GM10266 (cell line): Measurements from ENCODE around the gene CCDC190.
"Not testable (repeated sequence)": the region's sequence is repeated elsewhere in the genome, so short reads cannot be mapped to it uniquely, and the experiment has no call there.

Source experiments
- DNase-seq: peaks from one replicate; pipeline ENCODE4 v3.0.0; 2012; ENCODE audit errors: extremely low spot score
- TF ChIP-seq, protein P1 (sequence below): IDR thresholded peaks from 2 replicates; pipeline ENCODE4 v1.5.1; 2012; ENCODE audit warnings: mild to moderate bottlenecking, low read depth; ENCODE audit not compliant: control insufficient read depth, insufficient read depth; ENCODE audit errors: missing control alignments

The CCDC190 gene

DNA sequence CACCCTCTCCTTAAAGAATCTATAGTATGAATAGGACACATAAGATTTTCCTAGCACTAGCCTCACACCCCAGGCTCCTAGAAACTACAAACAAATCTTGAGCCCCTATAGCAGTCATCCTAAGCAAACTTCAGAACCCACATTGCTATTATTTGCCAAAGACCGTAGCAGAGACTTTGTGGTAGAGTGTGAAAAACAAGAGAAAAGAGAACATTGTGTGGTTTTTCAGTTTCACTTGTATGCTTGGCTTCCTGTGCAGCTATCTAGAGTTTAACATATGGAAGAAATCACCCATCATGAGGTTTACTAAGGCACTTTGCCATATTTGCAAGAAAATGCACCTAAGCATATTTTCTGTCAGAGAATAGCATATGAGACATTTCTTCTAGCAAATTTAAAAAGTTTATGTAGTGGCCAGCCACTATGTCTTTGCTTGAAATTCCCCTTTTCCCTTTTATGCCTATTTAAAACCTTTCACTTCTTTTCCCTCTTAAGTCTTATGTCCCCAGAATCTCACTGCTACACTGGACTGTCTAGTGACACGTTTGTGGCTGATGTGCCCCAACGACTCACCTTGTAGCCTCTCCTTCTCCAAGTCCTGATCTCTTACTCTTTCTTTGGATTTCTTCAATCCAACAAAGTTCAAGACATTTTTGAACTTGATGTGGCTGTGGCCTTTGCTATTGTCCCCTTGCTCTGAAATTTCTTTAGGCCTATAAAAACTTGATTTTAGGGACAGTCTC is 25.6 kb downstream of the CCDC190 start:
- TF ChIP-seq, protein P1, sequence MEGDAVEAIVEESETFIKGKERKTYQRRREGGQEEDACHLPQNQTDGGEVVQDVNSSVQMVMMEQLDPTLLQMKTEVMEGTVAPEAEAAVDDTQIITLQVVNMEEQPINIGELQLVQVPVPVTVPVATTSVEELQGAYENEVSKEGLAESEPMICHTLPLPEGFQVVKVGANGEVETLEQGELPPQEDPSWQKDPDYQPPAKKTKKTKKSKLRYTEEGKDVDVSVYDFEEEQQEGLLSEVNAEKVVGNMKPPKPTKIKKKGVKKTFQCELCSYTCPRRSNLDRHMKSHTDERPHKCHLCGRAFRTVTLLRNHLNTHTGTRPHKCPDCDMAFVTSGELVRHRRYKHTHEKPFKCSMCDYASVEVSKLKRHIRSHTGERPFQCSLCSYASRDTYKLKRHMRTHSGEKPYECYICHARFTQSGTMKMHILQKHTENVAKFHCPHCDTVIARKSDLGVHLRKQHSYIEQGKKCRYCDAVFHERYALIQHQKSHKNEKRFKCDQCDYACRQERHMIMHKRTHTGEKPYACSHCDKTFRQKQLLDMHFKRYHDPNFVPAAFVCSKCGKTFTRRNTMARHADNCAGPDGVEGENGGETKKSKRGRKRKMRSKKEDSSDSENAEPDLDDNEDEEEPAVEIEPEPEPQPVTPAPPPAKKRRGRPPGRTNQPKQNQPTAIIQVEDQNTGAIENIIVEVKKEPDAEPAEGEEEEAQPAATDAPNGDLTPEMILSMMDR: no peak
- peak; percentile 50 for DNase-seq

DNA sequence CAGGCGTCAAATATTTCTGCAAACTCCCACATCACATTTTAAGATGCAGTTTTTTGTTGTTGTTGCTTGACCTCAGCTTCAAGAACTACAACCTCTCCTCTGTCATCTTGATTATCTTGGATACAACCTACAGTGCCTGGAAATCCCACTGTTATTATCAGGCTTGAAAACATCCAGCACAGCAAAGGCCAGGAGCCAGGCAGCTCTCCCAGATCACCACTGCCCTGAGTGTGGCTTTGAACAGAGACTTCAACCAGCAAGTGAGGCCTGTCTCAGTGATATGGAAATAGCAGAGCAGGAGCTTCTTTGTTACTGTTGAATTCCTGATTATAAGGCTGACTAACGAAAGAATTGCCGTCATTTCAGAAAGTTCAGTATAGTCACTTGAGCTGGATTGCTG is 28.5 kb downstream of the CCDC190 start:
- no peak for DNase-seq
- TF ChIP-seq, protein P1: no peak

DNA sequence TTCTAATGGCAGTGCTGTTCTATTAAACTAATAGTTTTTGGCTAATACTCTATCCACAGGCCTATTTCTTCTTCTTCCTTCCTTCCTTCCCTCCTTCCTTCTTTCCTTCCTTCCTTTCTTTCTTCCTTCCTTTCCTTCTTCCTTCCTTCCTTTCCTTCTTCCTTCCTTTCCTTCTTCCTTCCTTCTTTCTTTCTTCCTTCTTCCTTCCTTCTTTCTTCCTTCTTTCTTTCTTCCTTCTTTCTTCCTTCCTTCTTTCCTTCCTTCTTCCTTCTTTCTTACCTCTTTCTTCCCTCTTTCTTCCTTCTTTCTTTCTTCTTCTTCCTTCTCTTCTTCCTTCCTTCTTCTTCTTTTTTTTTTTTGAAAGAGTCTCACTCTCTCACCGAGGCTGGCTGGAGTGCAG is 31.7 kb downstream of the CCDC190 start:
- no peak for DNase-seq
- TF ChIP-seq, protein P1: no peak

DNA sequence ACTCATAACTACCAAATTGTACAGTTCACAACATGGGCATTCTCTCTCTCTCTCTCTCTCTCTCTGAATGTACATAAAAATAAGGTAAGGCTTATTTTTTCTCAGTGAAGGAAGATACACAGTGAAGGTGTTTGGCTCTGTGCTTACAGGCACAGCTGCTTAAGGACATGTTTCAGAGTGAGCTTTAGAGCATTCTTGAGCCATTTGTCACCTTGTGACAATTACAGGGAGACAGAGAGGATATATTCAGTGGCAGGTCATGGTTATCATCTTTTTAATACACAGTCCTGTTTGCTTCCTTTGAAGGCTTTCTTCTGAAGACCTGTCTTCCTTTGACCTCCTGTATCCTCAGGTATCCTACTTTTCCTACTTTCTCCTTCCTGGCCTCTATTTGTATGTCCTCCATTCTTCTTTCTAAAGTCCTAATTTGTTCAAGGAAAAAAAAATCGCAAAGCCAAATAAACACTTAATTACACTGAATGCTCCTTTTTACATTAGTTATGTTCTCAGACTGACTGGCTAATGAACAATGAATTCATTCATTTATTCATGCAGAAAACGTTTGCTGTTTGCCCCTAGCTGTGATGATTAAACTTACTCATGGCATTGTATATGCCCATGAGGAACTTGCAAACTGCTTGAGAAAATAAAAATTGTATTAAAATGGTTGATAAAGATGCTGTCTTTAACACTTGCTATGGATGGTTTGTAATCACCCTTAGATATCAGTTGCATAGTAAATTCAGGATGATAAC is 37.0 kb downstream of the CCDC190 start:
- no peak for DNase-seq

DNA sequence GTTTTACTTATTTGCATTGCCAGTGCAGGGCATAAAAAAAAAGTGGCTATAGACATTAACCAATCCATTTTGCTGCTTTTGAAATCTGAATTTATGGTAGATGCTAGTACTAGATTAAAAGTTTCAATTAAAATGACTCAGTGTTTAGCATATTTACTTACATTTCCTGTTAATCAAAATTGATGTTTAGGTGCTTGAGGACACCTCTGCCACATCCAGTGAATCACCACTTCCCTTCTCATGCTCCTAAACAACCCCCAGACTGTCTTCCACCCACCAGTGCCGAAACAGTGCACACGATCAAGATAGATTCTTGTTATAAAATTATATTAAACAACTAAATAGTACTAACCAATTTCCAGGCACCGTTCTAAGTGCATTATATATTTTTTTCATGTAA is 37.7 kb downstream of the CCDC190 start:
- DNase-seq: no peak
- TF ChIP-seq, protein P1: no peak

More for the DNA sequence above, 37.0 kb downstream of the CCDC190 start:
- TF ChIP-seq, protein P1: no peak

DNA sequence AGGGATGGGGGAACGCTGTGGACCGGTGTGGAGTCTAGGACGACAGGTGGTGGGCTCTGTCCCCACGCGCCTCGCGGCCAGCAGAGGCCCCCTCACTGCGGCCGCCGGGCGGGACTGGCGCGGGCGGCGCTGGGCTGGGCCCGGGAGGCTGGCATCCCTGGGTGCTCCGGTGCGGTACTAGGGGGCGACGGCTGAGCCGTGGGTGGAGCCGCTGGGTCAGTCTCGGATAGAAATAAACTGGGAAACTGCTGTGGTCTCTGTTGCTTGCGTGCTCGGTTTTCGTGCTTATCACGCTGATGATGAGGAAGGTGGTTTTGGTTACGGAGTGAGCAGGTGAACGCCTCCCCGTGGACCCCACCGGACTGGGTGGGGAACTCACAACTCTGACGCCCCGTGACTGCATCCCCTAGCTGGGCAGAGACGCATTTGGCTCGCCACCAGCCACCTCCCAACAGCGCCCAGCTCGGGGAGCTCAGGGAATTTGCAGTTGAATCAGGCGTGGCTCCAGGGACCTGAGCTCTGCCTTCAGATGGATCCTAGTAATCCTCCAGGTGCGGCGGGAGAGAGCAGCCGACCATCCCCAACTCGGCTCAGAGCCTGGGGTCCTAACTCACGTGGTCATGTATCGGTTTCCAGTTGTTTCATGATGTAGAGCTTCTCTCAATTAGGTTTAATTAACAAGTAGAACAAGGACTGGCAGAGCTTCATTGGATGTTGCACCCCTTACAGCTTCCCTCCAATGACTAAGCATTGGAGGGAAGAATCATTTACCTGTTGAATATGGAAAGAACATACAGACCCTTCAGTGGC is 38.4 kb downstream of the CCDC190 start:
- TF ChIP-seq, protein P1: no peak
- no peak for DNase-seq

DNA sequence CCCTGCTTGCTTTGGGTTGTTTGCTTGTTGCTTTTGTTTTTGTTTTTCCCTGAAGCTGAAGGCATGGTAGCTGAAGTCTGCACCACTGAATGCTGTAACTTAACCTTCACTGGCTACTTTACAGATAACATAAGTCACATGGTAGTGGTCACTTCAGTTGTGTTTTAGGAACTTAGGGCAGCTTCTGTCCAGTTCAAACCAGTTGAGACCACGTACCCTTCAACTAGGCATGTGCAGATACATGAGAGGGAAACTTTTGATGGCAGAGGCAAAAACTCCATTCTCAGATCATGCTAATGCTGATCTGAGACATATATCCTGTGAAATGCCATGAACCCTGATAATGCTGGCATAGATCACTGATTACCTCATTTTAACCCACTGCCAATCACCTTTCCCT is 42.3 kb downstream of the CCDC190 start:
- not testable (repeated sequence) for DNase-seq

DNA sequence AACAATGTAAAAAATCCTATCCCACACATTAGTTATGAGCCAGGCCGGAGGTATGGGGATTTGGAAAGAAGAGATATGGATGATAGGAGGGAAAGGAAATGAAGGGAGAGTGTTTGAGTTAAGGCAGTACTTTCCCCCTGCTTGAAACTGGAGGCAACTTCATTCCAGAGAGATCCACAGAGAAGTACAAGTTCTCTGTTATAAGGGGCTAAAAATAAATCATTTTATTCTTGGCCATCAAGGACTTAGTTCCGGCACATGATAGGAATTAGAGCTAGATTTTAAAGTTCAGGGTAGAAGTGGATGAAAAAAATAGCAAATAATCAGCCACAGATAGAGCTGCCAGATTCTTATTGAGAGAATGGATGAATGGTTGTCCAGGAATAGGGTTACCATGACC is 42.8 kb downstream of the CCDC190 start:
- DNase-seq: not testable (repeated sequence)

DNA sequence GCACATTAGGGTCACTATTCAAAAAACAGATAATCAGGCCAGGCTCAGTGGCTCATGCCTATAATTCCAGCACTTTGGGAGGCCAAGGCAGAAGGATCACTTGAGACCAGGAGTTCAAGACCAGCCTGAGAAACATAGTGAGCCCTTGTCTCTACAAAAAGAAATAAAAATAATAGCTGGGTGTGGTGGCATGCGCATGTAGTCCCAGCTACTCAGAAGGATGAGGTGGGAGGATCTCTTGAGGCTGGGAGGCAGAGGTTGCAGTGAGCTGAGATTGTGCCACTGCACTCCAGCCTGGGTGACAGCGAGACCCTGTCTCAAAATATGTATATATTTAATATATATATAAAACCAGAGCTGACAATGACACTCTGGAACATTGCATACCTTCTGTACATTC is 48.6 kb downstream of the CCDC190 start:
- not testable (repeated sequence) for DNase-seq

DNA sequence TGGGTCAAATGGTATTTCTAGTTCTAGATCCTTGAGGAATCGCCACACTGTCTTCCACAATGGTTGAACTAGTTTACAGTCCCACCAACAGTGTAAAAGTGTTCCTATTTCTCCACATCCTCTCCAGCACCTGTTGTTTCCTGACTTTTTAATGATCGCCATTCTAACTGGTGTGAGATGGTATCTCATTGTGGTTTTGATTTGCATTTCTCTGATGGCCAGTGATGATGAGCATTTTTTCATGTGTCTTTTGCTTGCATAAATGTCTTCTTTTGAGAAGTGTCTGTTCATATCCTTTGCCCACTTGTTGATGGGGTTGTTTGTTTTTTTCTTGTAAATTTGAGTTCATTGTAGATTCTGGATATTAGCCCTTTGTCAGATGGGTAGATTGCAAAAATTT is 53.5 kb downstream of the CCDC190 start:
- DNase-seq: not testable (repeated sequence)
